GM12878 (cell line): ENCODE measurements around the gene BAIAP2L1.
"Not testable (repeated sequence)": the region's sequence is repeated elsewhere in the genome, so short reads cannot be mapped to it uniquely, and the experiment has no call there.

Experiments
- REST ChIP-seq: IDR thresholded peaks from 2 replicates; pipeline ENCODE4 v1.6.1; 2012; ENCODE audit warnings: mild to moderate bottlenecking, low read depth, low read length
- TF ChIP-seq, protein P1 (sequence below), 3 experiments: IDR thresholded peaks in 2 of 3; conservative IDR thresholded peaks in 1 of 3; 2 replicates each; pipeline ENCODE4 v1.5.1; 2011; ENCODE audit warnings: low read depth in 3 of 3, low read length in 3 of 3, mild to moderate bottlenecking in 3 of 3, control low read depth in 2 of 3, moderate library complexity in 2 of 3, inconsistent platforms in 1 of 3, mixed read lengths in 1 of 3; ENCODE audit not compliant: control insufficient read depth in 2 of 3, insufficient read depth in 1 of 3; ENCODE audit errors: extremely low read depth in 1 of 3

DNA sequence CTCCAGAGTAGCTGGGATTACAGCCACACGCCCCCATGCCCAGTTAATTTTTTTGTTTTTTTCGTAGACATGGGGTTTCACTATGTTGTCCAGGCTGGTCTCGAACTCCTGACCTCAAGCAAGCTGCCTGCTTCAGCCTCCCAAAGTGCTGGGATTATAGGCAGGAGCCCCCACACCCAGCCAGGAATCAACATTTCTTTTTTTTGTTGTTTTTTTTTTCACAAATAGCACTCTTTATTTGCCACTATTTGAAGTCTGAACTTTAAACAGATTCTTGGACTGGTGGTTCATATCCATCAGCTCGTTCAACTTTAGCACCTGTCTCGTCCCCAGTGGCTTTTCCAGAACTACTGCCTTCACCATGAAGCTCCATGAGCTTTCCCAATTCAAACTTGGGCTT is 15.4 kb downstream of the BAIAP2L1 start:
- TF ChIP-seq, protein P1, sequence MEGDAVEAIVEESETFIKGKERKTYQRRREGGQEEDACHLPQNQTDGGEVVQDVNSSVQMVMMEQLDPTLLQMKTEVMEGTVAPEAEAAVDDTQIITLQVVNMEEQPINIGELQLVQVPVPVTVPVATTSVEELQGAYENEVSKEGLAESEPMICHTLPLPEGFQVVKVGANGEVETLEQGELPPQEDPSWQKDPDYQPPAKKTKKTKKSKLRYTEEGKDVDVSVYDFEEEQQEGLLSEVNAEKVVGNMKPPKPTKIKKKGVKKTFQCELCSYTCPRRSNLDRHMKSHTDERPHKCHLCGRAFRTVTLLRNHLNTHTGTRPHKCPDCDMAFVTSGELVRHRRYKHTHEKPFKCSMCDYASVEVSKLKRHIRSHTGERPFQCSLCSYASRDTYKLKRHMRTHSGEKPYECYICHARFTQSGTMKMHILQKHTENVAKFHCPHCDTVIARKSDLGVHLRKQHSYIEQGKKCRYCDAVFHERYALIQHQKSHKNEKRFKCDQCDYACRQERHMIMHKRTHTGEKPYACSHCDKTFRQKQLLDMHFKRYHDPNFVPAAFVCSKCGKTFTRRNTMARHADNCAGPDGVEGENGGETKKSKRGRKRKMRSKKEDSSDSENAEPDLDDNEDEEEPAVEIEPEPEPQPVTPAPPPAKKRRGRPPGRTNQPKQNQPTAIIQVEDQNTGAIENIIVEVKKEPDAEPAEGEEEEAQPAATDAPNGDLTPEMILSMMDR (IDR thresholded peaks at IDR 0.05 in 2 of 3, conservative IDR thresholded peaks at IDR 0.05 in 1 of 3; ENCODE audit: control insufficient read depth in 2 of 3, extremely low read depth in 1 of 3, insufficient read depth in 1 of 3, low read depth in 3 of 3, low read length in 3 of 3): not testable (repeated sequence)
- TF ChIP-seq REST: not testable (repeated sequence)
